Upper lobe of right lung (tissue), 1 donor: ENCODE data around the gene PA2G4. TPM values are rescaled to one million over a fixed set of nuclear protein-coding genes. Genes with fewer than 3 reads are reported as not detected.
A peak's percentile ranks its signal among the peaks of the same experiment; 100 is the strongest.

Experiments
- ATAC-seq: fragments of 200-7000 bp; cut with Tn5 transposase; one replicate; pipeline ENCODE4 v1.9.1; 2020; ENCODE audit warnings: mild to moderate bottlenecking, moderate library complexity
- DNase-seq: peaks from one replicate; pipeline ENCODE4 v3.0.0-alpha.2; 2020
- H3K27ac ChIP-seq: fragments of 200-600 bp; one replicate; pipeline ENCODE4 v1.8.0; 2022
- H3K27me3 ChIP-seq: fragments of 200-600 bp; one replicate; pipeline ENCODE4 v1.8.0; 2022; ENCODE audit warnings: mild to moderate bottlenecking
- H3K36me3 ChIP-seq: fragments of 200-600 bp; one replicate; pipeline ENCODE4 v1.8.0; 2022
- H3K4me1 ChIP-seq: fragments of 200-600 bp; one replicate; pipeline ENCODE4 v1.8.0; 2022
- H3K4me3 ChIP-seq: fragments of 200-600 bp; one replicate; pipeline ENCODE4 v1.8.0; 2022; ENCODE audit warnings: mild to moderate bottlenecking
- H3K9me3 ChIP-seq: fragments of 200-600 bp; one replicate; pipeline ENCODE4 v1.8.0; 2022
- intact Hi-C: fragments of 100-400 bp; cut with DNase I; formaldehyde crosslinking; loops from one replicate; pipeline ENCODE4 v1.11.0; 2022
- total RNA-seq: library from RNA; stranded (reverse); fragmentation: NEBNext Ultra II Directional; extraction: Animal tissue kit (Norgen Biotek cat#: 25700); gene quantifications from one replicate; pipeline ENCODE4 v1.2.1, GENCODE V29; 2021
- TF ChIP-seq, protein P1 (sequence below): fragments of 200-600 bp; IDR thresholded peaks from one replicate; pipeline ENCODE4 v1.8.0; 2022; ENCODE audit warnings: antibody characterized with exemption
- donor health status: DM: no; HTN: yes; CAD: no; lungs with severe emphysema.

Gene PA2G4
- total RNA-seq, 1 donor from 2014 or later, result 71.4 TPM

DNA sequence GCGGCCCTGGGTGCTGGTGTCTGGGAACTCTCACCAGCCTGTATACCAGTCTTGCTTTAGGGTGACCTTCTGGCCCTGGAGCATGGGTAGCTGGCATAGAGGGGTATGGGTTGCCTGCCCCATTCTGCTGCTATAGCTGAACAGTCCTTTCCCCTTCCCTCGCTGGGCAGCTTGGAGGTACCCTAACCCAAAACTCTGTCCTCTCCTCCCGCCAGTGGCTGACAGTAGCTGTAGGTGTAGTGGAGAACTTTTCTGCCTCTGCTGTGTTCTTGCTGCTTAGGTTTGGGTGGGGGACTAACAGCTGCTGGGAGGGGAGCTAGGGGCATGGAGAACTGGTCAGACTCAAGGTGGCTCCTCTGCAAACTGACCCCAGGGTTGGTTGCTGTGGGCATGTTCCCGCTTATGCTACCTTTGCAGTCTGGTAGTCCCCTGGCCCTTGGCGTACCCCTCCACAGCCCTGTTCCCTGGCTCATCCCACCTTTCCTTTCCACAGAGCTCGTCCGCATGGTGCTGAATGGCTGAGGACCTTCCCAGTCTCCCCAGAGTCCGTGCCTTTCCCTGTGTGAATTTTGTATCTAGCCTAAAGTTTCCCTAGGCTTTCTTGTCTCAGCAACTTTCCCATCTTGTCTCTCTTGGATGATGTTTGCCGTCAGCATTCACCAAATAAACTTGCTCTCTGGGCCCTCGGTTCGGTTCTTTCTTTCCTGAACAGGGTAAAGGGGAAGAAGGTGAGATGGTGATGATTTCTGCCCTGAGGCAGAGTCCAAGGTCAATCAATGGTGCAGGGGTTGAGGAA, 56.7 kb downstream of the PA2G4 start:
- Histone ChIP-seq H3K36me3 (peaks cover 65% of the 10 kb centered on the region), H3K4me1 (peaks cover 21% of the 10 kb centered on the region), H3K27me3 (no peaks in the 10 kb centered on the region), H3K4me3 (peak overlapping the region; percentile 84), H3K9me3 (no peaks in the 10 kb centered on the region), H3K27ac (peak overlapping the region; percentile 96)
- intact Hi-C loops, result no loop called here
- DNase-seq (no peak), ATAC-seq (no peak)
- TF ChIP-seq, protein P1, sequence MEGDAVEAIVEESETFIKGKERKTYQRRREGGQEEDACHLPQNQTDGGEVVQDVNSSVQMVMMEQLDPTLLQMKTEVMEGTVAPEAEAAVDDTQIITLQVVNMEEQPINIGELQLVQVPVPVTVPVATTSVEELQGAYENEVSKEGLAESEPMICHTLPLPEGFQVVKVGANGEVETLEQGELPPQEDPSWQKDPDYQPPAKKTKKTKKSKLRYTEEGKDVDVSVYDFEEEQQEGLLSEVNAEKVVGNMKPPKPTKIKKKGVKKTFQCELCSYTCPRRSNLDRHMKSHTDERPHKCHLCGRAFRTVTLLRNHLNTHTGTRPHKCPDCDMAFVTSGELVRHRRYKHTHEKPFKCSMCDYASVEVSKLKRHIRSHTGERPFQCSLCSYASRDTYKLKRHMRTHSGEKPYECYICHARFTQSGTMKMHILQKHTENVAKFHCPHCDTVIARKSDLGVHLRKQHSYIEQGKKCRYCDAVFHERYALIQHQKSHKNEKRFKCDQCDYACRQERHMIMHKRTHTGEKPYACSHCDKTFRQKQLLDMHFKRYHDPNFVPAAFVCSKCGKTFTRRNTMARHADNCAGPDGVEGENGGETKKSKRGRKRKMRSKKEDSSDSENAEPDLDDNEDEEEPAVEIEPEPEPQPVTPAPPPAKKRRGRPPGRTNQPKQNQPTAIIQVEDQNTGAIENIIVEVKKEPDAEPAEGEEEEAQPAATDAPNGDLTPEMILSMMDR, result no peak

DNA sequence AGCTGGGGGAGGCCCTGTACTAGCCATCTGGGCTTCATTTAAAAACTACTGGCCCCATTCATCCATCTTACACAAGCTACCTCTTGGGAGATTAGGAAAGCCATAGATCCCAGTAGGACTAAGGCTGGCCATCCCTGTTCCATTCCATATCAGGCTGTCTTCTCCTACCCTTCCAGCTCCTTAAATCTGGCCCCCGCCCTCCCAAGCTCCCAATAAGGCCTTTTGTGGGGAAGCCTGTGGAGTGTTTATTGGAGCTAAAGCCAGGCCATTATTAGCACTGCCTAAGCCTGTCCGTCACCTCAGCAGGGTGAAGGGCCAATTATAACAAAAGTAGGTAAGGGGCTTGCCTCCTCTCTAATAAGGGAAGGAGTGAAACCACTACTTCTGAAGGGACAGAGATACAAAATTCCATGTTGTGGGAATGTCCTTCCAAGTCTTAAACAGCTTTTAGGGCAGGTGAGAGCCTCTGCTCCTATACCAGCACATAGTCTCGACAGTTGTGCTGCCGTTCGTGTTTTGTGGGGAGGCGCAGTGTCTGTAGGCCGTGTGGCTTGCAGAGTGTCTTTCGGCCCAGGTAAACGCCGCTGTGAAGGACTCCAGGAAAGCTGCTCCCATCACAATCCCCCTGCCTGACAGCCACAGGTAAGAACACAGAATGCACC, 57.5 kb downstream of the PA2G4 start:
- TF ChIP-seq, protein P1, result no peak
- intact Hi-C loops, result no loop called here

GRCh38 chr12:56162468-56163290, 58.3 kb downstream of the PA2G4 start:
- H3K36me3 ChIP-seq, result peaks cover 80% of the 10 kb centered on the region
- H3K27me3 ChIP-seq, result no peaks in the 10 kb centered on the region
- TF ChIP-seq, protein P1, result no peak
- no peak overlapping the region for H3K27ac ChIP-seq
- H3K4me3 ChIP-seq, result no peak overlapping the region
- intact Hi-C loops, result no loop called here
- H3K9me3 ChIP-seq, result no peaks in the 10 kb centered on the region
- ATAC-seq (no peak), DNase-seq (no peak)
- peaks cover 21% of the 10 kb centered on the region for H3K4me1 ChIP-seq

More for the DNA sequence above, 57.5 kb downstream of the PA2G4 start:
- H3K27me3 ChIP-seq, result no peaks in the 10 kb centered on the region
- ATAC-seq, result no peak
- peaks cover 72% of the 10 kb centered on the region for H3K36me3 ChIP-seq
- DNase-seq, result no peak
- H3K4me3 ChIP-seq, result no peak overlapping the region
- H3K27ac ChIP-seq, result no peak overlapping the region
- no peaks in the 10 kb centered on the region for H3K9me3 ChIP-seq
- H3K4me1 ChIP-seq, result peaks cover 21% of the 10 kb centered on the region

Other genes starting within 250 kb of the PA2G4 start
- gene PYM1, start 176.7 kb upstream of the PA2G4 start, total RNA-seq, result 29.1 TPM
- 29.0 TPM for gene DGKA, start 173.4 kb upstream of the PA2G4 start, total RNA-seq
- 4.9 TPM for gene PMEL, start 138.5 kb upstream of the PA2G4 start, total RNA-seq
- 28.0 TPM for gene CDK2, start 137.7 kb upstream of the PA2G4 start, total RNA-seq
- gene RAB5B, start 130.5 kb upstream of the PA2G4 start, total RNA-seq, result 150 TPM
- 20.3 TPM for gene SUOX, start 107.3 kb upstream of the PA2G4 start, total RNA-seq
- 10.5 TPM for gene IKZF4, start 83.5 kb upstream of the PA2G4 start, total RNA-seq
- 55.4 TPM for gene RPS26, start 62.6 kb upstream of the PA2G4 start, total RNA-seq
- gene ERBB3, start 24.4 kb upstream of the PA2G4 start, total RNA-seq, result 60.7 TPM
- gene RPL41, start 12.1 kb downstream of the PA2G4 start, total RNA-seq, result 2,726 TPM
- gene ZC3H10, start 13.7 kb downstream of the PA2G4 start, total RNA-seq, result 8.4 TPM
- 101 TPM for gene ESYT1, start 23.7 kb downstream of the PA2G4 start, total RNA-seq
- 19.5 TPM for gene MYL6B, start 48.0 kb downstream of the PA2G4 start, total RNA-seq
- 1,254 TPM for gene MYL6, start 53.8 kb downstream of the PA2G4 start, total RNA-seq
- gene SMARCC2, start 84.9 kb downstream of the PA2G4 start, total RNA-seq, result 117 TPM
- gene RNF41, start 117.4 kb downstream of the PA2G4 start, total RNA-seq, result 51.6 TPM
- 19.8 TPM for gene NABP2, start 119.8 kb downstream of the PA2G4 start, total RNA-seq
- gene SLC39A5, start 125.5 kb downstream of the PA2G4 start, total RNA-seq, result 0.87 TPM
- gene ANKRD52, start 153.8 kb downstream of the PA2G4 start, total RNA-seq, result 28.0 TPM
- 12.0 TPM for gene COQ10A, start 162.4 kb downstream of the PA2G4 start, total RNA-seq
- 159 TPM for gene CS, start 195.8 kb downstream of the PA2G4 start, total RNA-seq
- gene CNPY2, start 211.4 kb downstream of the PA2G4 start, total RNA-seq, result 101 TPM
- 84.4 TPM for gene PAN2, start 229.4 kb downstream of the PA2G4 start, total RNA-seq
- 0.81 TPM for gene IL23A, start 234.3 kb downstream of the PA2G4 start, total RNA-seq